IPS-20b (cell line): ENCODE measurements around the gene EBLN1.

Experiments used
- H3K27ac ChIP-seq: one replicate; pipeline ENCODE4 v1.5.1; 2013; ENCODE audit warnings: low read length
- H3K27me3 ChIP-seq: 2 replicates; pipeline ENCODE4 v1.6.1; 2013; ENCODE audit warnings: mild to moderate bottlenecking, low read length, inconsistent platforms; ENCODE audit not compliant: insufficient read depth
- H3K36me3 ChIP-seq: 2 replicates; pipeline ENCODE4 v1.6.1; 2013; ENCODE audit warnings: low read depth, mild to moderate bottlenecking, inconsistent platforms, low read length, moderate library complexity; ENCODE audit not compliant: insufficient read depth
- H3K4me1 ChIP-seq: 2 replicates; pipeline ENCODE4 v1.6.1; 2013; ENCODE audit warnings: mild to moderate bottlenecking, control low read depth, inconsistent platforms, low read length, moderate library complexity; ENCODE audit not compliant: insufficient read depth
- H3K4me3 ChIP-seq: 2 replicates; pipeline ENCODE4 v1.5.1; 2013; ENCODE audit warnings: mild to moderate bottlenecking, low read length, inconsistent platforms
- H3K9ac ChIP-seq: 2 replicates; pipeline ENCODE4 v1.6.1; 2013; ENCODE audit warnings: low read depth, mild to moderate bottlenecking, inconsistent platforms, low read length, moderate library complexity
- H3K9me3 ChIP-seq: 2 replicates; pipeline ENCODE4 v1.6.1; 2013; ENCODE audit warnings: mild to moderate bottlenecking, low read depth, low read length, inconsistent platforms; ENCODE audit not compliant: insufficient read depth

EBLN1 gene

DNA sequence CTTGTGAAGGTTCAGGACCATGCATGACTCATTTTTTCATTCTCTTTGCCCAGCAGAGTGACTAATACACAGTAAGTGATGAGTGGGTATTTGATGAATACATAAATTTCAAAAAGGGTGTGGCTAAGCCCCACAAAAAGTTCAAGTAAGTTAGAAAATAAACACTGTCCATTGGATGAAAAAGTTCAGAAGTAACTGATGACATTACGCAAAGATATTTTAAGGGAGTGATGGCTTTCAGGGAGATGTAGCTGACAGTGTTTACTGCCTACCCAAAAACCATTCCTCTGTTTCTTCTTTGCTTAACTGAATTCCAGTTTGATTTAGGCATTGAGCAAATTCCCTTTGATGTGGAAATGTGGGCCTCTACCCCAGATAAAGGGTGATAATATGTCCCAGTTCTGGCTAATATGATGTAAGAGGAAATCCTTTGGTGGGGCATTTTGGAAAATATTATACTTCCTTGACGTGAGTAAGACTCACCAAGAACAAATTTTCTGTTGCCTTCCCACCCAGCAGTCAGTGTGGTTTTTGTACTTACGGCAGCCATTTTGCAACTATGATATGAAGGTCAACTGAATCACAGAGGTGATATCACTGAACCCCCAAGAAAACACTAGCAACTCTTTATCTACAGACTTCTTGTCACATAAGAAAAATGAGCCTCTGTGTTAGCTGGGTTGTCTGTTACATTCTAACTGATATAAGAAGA is 29.0 kb upstream of the EBLN1 start:
- H3K4me3 ChIP-seq: no peak overlapping the region
- no peaks in the 10 kb centered on the region for H3K36me3 ChIP-seq
- no peak overlapping the region for H3K27ac ChIP-seq
- no peaks in the 10 kb centered on the region; the same call in 1 of the 2 replicates for H3K4me1 ChIP-seq
- no peak overlapping the region for H3K9ac ChIP-seq
- peaks cover 34% of the 10 kb centered on the region for H3K27me3 ChIP-seq
- peaks cover 3% of the 10 kb centered on the region; the same call in 1 of the 2 replicates for H3K9me3 ChIP-seq

DNA sequence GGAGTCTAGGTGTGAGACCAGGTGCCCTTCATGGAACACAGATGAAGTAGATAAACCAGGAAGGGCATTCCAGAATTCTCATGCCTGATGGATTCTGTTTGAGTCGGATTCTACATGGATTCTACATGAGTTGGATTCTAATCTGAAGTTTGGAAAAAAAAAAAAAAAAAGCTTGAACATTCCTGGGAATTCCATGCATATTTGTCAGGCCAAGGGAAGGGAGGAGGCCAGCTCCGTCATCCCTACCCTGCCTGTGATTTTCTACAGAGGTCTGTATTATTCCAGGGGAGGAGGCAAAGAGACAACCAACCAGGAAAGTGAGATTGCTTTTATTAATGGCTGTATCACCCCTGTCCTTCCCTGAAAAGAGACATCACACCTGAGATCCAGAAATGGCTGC is 27.8 kb upstream of the EBLN1 start:
- H3K4me1 ChIP-seq: no peaks in the 10 kb centered on the region; the same call in 1 of the 2 replicates
- H3K9me3 ChIP-seq: peaks cover 5% of the 10 kb centered on the region
- H3K4me3 ChIP-seq: no peak overlapping the region
- H3K9ac ChIP-seq: no peak overlapping the region
- H3K27ac ChIP-seq: no peak overlapping the region
- H3K27me3 ChIP-seq: peaks cover 21% of the 10 kb centered on the region
- H3K36me3 ChIP-seq: no peaks in the 10 kb centered on the region

DNA sequence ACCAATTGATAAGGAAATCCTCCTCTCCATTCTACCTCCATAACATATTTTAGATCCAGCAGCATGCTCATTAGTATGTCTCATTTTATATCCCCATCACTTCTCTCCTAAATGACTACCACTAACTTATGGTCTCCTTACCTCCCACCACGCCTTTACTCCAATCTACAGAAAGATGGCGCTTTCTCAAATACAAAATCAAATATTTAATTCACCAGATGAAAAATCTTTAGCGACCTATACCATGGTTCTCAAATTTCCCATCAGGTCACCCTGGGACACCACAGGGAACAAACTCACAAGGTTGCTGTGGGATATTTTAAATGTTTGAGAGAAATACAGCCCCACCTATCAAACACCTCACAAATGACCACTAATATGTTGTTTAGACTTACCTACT is 27.0 kb upstream of the EBLN1 start:
- no peak overlapping the region for H3K27ac ChIP-seq

DNA sequence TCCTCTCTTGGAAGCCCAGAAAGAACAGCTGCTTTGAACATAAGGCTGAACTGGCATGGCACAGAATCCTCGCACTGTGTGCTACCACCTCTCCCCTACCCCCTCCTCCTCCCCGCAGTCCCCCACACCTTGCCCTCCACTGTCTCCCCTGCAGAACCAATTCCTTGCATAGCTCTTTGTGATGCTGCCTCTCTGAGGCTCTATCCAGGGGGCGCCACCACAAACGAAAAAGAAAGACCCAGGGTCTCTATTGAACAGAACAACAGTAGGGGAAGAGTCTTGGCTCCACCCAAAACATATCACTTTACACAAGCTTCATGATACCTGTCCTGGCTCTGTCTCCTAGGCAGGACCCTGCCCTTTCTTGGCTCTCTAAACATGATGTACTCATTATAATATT is 26.2 kb upstream of the EBLN1 start:
- Histone ChIP-seq H3K4me3 (no peak overlapping the region), H3K36me3 (no peaks in the 10 kb centered on the region), H3K27me3 (peaks cover 6% of the 10 kb centered on the region; the same call in 1 of the 2 replicates), H3K9me3 (peaks cover 5% of the 10 kb centered on the region), H3K9ac (no peak overlapping the region), H3K27ac (no peak overlapping the region), H3K4me1 (no peaks in the 10 kb centered on the region; the same call in 1 of the 2 replicates)

More for the DNA sequence above, 27.0 kb upstream of the EBLN1 start:
- H3K4me1 ChIP-seq: no peaks in the 10 kb centered on the region; the same call in 1 of the 2 replicates
- H3K4me3 ChIP-seq: no peak overlapping the region
- no peak overlapping the region for H3K9ac ChIP-seq
- H3K9me3 ChIP-seq: peaks cover 5% of the 10 kb centered on the region
- H3K36me3 ChIP-seq: no peaks in the 10 kb centered on the region
- peaks cover 14% of the 10 kb centered on the region for H3K27me3 ChIP-seq

DNA sequence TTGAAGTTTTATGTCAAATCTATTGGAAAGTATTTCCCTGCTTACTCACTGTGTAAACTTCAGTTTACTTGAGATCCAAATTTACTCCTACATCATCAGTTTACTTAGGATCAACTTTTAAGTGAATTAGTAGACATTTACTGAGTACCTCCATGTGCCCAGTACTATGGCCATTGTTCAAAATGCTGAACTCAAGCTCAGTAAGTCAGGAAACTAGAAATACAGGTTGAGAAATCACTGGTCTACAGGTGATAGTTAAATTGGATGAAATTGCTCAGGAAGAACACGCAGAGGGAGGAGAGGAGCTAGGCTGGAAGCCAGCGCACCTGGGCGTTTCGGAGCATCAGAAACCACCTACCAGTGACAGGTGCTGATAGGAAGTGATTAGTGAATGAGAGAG is 25.5 kb upstream of the EBLN1 start:
- H3K9ac ChIP-seq: no peak overlapping the region
- H3K4me1 ChIP-seq: no peaks in the 10 kb centered on the region; the same call in 1 of the 2 replicates
- H3K27ac ChIP-seq: no peak overlapping the region
- peaks cover 5% of the 10 kb centered on the region for H3K9me3 ChIP-seq
- H3K4me3 ChIP-seq: no peak overlapping the region
- H3K27me3 ChIP-seq: no peaks in the 10 kb centered on the region
- no peaks in the 10 kb centered on the region for H3K36me3 ChIP-seq

DNA sequence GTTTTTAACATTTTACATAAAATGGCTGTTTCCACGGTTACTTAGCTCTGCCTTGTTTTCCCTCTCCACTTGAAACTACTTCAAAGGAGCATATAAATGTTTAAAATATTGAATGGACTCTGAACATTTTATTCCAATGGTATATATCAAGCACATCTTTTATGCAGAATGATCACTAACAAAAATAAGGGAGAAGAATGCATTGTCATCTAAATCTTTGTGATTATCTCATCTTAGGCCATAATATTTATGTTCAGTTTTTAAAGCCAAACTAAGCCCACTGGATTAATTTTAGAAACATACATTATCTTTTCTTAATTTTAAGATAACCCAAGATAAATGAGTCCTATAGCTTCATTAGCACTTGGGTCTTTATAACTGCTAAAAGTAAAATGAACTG is 13.4 kb upstream of the EBLN1 start:
- Histone ChIP-seq H3K36me3 (no peaks in the 10 kb centered on the region), H3K4me1 (no peaks in the 10 kb centered on the region), H3K9ac (no peak overlapping the region), H3K27me3 (peaks cover 15% of the 10 kb centered on the region), H3K9me3 (no peaks in the 10 kb centered on the region), H3K27ac (no peak overlapping the region), H3K4me3 (peak overlapping the region; percentile 95)

DNA sequence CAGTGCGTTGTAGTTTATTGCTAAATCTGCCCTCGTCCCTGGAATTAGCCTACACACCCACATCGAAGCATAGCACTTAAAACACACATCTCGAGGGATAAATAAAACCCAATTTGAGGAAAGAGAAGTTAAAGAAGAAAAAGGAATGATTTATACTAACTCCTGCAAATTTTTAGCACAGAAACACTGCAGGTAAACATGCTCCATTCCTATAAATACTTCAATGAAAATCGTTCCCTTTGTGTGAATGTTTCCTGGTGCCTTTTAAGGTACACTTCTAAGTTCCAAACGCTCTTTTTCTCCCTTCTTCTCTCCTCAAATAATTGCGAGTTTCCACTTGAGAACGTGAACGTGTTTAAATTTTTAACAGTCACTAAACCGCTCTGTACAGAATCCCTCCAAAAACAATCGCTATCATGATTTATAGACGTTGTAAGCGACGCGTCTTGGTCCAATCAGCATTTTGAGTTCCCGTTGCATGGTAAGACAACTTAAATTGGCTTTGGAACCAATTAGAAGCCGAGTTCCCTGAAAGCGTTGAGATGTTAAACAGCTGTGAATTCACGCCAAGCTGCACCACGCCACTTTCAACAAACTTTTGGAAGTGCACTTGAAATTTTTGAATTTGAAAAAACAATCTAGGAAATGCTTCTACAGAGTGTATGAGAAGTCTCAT is 12.5 kb upstream of the EBLN1 start:
- Histone ChIP-seq H3K27ac (no peak overlapping the region), H3K4me3 (peak overlapping the region; percentile 95), H3K27me3 (peaks cover 15% of the 10 kb centered on the region), H3K9me3 (no peaks in the 10 kb centered on the region), H3K36me3 (no peaks in the 10 kb centered on the region), H3K9ac (peak overlapping the region; percentile 78), H3K4me1 (no peaks in the 10 kb centered on the region)

DNA sequence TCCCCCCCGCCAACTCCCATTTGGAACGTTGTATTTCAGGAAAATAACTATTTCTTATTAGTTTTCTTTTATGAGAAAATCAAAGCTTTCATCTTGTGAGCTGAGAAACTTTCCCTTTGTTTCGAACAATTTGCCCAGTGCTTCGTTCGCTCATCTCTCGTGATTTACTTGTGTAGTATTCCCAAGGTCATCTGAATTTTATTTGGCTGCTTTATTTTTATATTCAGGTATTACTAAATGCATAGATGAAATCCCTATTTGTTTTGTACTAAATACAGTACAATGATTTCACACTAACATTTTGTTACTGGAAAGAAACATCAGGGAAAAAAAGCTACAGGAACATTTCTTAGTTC is 12.0 kb upstream of the EBLN1 start:
- no peak overlapping the region for H3K27ac ChIP-seq
- peaks cover 15% of the 10 kb centered on the region for H3K27me3 ChIP-seq
- peak overlapping the region; percentile 78 for H3K9ac ChIP-seq

DNA sequence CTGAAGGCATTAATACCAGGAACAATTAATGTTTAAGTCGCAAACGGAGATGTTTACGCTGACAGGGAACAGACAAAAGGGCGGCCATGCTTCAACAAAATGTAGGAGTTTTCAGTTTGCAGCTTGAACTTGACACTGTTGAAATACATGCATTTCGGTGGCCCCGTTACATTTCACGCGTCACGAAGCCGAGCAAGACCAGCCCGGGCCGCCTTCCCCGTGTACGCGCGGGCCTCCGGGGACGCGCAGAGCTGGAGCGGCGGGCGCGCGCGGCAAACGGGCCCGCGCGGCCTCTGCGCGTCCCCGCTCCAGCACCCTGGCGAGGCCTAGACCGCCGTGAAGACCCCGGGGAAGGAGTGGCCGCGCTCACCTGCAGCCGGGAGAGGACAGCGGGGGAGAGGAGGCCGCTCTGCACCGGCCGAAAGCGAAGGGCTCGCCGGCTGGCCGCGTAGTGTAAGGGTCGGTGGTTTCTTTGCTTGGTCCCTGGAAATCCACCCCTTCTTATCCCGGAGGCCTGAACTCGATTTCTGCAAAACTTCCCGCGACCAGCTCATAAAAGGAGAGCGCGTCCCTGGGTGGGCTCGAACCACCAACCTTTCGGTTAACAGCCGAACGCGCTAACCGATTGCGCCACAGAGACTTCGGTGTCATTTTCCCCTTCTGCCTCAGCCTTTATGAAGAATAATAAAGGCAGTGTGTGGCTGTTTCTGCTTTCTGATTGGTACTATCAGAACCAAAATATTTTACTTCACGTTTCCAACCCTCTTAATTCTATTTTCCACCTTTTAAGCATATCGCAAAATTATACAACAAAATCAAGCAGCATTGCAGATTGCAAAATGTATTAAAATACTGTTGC is 11.4 kb upstream of the EBLN1 start:
- H3K27me3 ChIP-seq: peaks cover 15% of the 10 kb centered on the region
- H3K9me3 ChIP-seq: no peaks in the 10 kb centered on the region
- no peaks in the 10 kb centered on the region for H3K4me1 ChIP-seq
- no peak overlapping the region for H3K27ac ChIP-seq
- H3K9ac ChIP-seq: peak overlapping the region; percentile 78
- H3K36me3 ChIP-seq: no peaks in the 10 kb centered on the region
- peak overlapping the region; percentile 95 for H3K4me3 ChIP-seq

More for the DNA sequence above, 12.0 kb upstream of the EBLN1 start:
- peak overlapping the region; percentile 95 for H3K4me3 ChIP-seq
- no peaks in the 10 kb centered on the region for H3K4me1 ChIP-seq
- no peaks in the 10 kb centered on the region for H3K36me3 ChIP-seq
- no peaks in the 10 kb centered on the region for H3K9me3 ChIP-seq

DNA sequence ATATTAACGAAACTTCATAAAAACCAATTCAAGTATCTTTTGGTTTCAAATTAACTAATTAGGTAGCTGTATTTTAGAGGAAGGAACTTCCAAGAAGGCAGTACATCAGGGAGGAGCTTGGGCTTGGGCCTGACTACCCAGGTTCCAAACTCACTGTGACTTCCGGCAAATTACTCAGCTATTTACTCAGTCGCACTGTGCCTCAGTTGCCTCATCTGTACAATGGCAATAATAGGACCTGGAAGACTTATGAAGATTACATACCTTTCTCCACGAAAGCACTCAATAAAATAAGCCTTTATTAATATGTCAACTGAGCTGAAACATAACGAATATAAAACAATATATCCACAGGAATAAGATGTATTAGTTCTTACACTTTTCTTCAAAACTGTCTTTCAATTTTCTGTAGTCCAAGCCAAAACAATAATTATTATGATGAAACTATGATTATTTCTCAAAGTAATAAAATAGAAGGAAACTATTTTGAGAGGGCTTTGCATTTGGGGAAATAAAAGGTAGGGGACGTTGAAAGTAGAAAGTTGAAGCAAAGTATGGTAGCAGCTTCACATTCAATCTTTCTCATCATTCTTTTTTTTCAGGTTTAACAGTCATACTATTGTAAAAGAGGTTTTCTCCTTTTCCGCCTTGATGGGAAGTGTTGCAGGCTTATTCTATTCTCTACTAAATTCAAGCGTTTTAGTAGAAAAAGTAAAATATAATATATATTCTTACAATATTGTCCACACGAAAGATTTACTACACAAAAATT is 10.5 kb upstream of the EBLN1 start:
- H3K27me3 ChIP-seq: peaks cover 15% of the 10 kb centered on the region
- no peaks in the 10 kb centered on the region for H3K4me1 ChIP-seq
- H3K9ac ChIP-seq: peak overlapping the region; percentile 78; the same call in 1 of the 2 replicates
- no peaks in the 10 kb centered on the region for H3K36me3 ChIP-seq
- H3K9me3 ChIP-seq: no peaks in the 10 kb centered on the region
- H3K4me3 ChIP-seq: peak overlapping the region; percentile 95
- no peak overlapping the region for H3K27ac ChIP-seq

DNA sequence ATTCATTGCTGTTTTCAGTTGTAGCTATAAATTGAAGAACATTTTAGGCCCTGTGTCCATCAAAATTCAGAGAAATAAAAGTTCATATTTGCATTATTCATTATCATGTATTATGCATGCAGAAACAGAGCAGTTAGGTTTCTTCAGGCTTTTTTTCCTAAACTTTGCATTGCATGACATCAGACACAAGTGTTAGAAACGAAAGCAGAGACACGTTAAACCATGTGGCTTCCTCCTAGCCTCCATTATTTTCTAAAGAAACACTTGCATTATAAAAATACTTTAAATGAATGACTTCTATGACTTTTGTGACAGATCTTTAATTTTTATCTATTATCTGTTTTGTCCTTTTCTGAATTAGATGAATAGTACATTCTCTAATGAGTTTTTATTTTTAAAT is 8.8 kb upstream of the EBLN1 start:
- H3K27me3 ChIP-seq: peaks cover 15% of the 10 kb centered on the region
- no peaks in the 10 kb centered on the region for H3K9me3 ChIP-seq
- H3K36me3 ChIP-seq: no peaks in the 10 kb centered on the region
- no peak overlapping the region for H3K9ac ChIP-seq
- H3K4me3 ChIP-seq: no peak overlapping the region
- no peaks in the 10 kb centered on the region for H3K4me1 ChIP-seq
- H3K27ac ChIP-seq: no peak overlapping the region
